Measurements from ENCODE around the gene PNPO.
A peak's percentile ranks its signal among the peaks of the same experiment; 100 is the strongest.
"Not testable (repeated sequence)": the region's sequence is repeated elsewhere in the genome, so short reads cannot be mapped to it uniquely, and the experiment has no call there.

The PNPO gene

GRCh38 chr17:47918006-47918405 is 23.4 kb upstream of the PNPO start:
- no peak for DNase-seq (ENCODE audit: low read depth in 3 of 3)

DNA sequence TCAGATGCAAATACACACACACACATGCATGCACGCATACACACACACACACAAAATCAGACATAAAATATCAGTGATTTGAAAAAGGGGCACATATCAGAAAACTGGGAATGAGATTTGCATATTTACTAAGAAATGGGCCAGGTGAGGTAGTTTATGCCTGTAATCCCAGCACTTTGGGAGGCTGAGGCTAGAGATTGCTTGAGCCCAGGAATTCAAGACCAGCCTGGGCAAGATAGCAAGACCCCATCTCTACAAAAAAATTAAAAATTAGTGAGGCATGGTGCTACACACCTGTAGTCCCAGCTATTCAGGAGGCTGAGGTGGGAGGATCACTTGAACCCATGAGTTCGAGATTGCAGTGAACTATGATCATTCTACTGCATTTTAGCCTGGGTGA is 22.4 kb upstream of the PNPO start:
- no peak for DNase-seq (ENCODE audit: low read depth in 3 of 3)

- DNase-seq (ENCODE audit: low read depth in 3 of 3), result not testable (repeated sequence)
These were observed 21.5 kb upstream of the PNPO start for GRCh38 chr17:47919889-47920288.

DNA sequence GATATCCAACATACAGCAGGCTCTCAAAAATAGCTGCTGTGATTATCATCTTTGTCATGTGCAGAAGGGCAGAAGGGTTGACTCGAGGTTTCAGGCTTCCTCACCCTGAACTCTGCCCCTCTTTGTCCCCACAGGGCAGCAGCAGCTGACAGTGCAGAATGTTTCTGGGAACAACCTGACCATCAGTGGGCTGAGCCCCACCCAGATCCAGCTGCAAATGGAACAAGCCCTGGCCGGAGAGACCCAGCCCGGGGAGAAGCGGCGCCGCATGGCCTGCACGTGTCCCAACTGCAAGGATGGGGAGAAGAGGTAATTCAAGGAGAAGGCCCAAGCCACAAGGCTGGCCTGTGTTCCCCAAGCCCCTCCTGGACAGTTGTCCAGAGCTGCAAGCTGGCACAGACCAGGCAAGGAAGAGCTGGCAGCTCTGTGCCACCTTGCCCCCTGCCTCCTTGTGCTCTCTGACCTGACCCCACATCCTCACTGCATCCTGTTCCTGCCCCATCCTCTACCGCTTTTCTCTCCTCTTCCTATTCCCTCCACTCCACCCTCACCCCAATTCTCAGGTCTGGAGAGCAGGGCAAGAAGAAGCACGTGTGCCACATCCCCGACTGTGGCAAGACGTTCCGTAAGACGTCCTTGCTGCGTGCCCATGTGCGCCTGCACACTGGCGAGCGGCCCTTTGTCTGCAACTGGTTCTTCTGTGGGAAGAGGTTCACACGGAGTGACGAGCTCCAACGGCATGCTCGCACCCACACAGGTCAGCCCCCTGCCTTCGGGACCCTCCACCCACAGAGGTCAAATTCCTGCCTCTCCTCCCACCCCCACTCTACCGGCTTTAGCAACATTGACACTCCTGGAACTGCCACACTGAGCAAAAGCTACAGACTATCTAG is 16.3 kb upstream of the PNPO start:
- DNase-seq (ENCODE audit: low read depth in 3 of 3), result no peak

- DNase-seq (ENCODE audit: low read depth in 3 of 3), result no peak
These were observed 15.7 kb upstream of the PNPO start for GRCh38 chr17:47925678-47925988.

DNA sequence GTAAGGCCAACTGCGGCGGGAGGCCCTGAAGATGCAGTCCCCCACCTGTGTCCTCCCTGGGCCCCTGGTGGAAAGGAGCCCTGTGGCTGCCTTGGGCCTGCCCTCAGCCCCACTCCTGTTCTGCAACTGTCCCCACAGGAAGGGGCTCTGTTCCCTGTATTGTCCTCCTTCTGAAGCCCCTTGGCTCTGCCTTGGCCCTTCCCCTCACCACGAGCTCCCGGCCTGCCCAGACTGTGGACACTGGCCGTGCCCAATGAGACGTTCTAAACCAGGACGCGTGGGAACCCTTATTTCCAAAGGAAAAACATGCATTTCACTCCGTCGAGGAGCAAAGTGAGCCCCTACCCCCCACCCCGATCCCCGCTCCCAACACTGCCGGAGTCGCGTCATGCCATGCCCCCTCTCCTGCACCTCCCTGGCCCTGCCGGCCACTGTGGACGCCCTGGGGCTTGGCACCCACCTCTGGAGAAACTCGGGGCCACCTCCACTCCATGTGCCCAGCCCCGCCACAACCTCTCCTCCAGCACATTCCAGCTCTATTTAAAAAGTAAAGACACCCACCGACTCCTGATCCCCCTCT is 13.5 kb upstream of the PNPO start:
- no peak for DNase-seq (ENCODE audit: low read depth in 3 of 3)

- DNase-seq (ENCODE audit: low read depth in 3 of 3), result no peak
These were observed 13.0 kb upstream of the PNPO start for GRCh38 chr17:47928415-47928814.

- no peak for DNase-seq (ENCODE audit: low read depth in 3 of 3)
These were observed 12.0 kb upstream of the PNPO start for GRCh38 chr17:47929218-47930000.

DNA sequence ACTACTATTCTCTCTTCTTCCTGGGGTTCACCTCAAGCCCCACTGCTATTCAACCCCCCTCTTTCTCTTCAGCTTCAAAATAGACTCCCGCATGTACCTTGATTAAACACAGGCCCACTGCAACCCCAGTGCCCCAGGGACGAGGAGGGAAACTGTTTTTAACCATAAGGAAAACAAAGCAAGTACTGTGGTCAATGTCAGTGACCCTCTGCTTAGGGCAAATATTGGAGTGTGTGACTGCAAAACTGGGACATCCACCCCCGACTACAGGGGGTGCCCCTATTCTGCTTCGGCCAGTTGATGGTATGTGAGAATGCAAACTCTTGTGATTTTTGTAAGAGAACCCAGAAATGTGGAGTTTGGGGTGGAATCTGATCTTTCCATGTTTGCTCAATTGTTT is 9.5 kb upstream of the PNPO start:
- DNase-seq (ENCODE audit: low read depth in 3 of 3), result no peak

DNA sequence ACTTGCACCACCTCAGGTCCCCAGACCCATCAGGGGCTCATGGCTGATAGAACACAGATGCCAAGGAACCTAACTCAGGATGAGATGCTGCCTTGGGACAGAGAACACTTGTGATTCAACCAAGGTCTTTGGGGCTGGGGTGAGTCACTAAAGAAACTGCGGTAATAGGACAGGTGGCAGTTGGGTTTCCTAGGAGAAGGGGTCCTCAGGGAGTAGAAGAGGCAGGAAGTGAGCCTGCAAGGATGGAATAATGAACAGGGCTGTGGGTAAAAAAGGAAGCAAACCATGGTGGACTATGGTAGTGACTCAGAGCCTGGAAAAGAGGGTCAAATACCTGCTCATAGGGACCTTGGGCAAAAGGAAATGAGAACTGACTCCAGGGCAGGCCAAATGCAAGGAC is 6.5 kb upstream of the PNPO start:
- DNase-seq (ENCODE audit: low read depth in 3 of 3), result no peak

- DNase-seq (ENCODE audit: low read depth in 3 of 3), result not testable (repeated sequence)
These were observed 5.9 kb upstream of the PNPO start for GRCh38 chr17:47935468-47935867.

GRCh38 chr17:47935961-47936360 is 5.4 kb upstream of the PNPO start:
- DNase-seq (ENCODE audit: low read depth in 3 of 3), result no peak

DNA sequence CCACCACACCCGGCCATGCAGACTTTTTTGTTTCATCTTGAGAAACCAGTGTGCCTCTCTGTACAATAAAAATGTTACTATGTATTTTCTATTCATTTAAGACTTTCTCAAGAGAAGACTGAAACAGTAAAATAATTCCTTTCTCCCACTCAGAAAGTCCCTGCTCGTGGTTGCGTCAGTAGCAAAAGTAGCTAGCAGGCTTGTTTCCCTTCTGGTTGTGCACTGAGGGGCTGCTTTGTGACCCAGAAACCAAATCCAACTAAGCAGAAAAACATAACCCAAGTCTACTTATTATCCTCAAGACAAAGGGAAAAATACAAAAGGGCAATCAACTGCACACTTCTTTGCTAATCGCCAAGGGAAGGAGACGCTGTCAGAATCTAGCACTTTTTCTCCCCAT is 3.4 kb upstream of the PNPO start:
- no peak for DNase-seq (ENCODE audit: low read depth in 3 of 3)

GRCh38 chr17:47942096-47942510 is 732 bp downstream of the PNPO start:
- no peak for DNase-seq (ENCODE audit: low read depth in 3 of 3)

DNA sequence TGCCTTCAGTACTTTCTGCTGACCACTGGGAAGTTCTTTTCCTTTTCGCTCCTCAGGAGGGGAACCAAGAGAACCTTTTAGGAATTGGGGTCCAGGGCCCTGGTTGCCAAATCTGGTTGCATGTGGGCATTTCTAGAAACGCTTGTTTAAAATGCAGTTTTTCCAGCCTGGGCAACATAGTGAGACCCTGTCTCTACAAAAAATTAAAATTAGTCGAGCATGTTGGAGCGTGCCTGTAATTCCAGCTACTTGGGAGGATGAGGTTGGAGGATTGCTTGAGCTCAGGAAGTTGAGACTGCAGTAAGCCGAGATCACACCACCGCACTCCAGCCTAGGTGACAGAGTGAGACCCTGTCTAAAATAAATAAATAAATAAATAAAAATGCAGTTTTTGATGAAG is 1.2 kb downstream of the PNPO start:
- DNase-seq (ENCODE audit: low read depth in 3 of 3), result no peak

GRCh38 chr17:47945080-47945479 is 3.7 kb downstream of the PNPO start:
- no peak for DNase-seq (ENCODE audit: low read depth in 3 of 3)

DNA sequence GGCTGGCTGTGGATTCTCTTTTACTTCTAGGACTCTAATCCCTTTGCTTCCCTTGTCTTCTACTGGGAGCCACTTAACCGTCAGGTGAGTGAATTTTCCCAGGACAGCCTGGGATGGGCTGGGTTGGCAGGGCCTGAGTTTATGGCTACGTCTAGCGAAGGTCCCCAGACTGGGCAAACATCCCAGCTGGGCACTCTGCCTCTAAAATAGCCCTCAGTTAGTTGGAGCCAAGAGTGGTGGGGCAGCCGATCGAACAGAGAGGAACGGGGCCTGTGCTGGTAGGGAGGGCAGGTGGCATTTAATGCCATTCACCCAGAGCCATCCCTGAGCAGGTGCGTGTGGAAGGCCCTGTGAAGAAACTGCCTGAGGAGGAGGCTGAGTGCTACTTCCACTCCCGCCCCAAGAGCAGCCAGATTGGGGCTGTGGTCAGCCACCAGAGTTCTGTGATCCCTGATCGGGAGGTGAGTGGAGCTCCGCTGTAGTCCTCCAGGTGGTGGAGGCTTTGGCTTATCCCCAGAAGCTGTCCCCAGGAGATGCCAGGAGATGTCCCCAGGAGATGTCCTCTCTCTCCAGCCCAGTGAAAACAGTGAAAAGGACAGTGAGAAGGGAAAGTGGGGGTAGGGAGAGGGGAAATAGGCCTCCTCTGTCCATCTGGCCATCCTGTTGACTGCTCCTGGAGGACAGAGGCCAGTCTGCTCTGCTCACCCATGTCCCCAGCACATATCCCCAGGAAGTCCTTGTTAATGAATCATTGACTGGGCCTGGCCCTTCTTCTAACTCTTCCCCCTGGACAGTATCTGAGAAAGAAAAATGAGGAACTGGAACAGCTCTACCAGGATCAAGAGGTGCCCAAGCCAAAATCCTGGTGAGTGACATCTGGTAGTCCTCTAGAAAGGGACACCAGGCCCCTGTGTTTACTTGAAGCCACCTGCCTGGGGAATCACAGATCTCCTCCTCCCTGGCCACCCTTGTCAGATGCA is 4.4 kb downstream of the PNPO start:
- no peak for DNase-seq (ENCODE audit: low read depth in 3 of 3)

DNA sequence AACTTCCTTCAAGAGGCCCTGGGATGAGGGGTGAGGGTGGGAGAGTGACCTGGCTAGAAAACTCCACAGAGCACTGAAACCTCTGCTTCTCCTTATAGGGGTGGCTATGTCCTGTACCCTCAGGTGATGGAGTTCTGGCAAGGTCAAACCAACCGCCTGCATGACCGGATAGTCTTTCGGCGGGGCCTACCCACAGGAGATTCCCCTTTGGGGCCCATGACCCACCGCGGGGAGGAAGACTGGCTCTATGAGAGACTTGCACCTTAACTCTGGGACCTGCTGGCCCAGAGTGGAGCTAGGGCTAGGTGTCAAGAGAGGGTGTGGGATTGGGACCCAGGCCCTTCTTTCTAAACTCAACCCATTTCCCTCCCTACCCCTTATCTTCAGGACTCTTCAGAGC is 5.1 kb downstream of the PNPO start:
- DNase-seq (ENCODE audit: low read depth in 3 of 3), result no peak

DNA sequence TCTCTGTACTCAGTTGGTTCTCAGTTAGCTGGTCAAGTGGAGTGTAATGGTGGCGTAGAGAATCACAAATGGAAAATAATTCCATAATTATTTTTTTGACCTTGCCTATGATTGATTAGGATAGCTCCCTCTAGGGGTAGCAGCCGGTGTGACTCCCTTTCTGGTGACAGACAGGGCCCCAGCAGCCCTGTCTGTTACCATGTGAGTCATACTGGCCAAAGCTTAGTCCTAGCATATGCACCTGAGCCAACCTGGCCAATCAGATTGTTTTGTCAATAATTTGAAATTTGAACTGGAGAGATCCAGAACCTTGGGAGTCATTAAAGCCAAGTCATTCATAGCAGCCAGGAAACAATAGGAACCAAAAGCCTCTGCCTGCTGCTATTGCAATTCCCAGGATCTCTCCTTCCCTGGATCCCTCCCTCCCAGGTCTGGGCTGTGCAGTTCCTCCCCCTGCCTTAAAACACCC is 5.6 kb downstream of the PNPO start:
- peak; percentile 48 to 80 (median 69) for DNase-seq (ENCODE audit: low read depth in 3 of 3)

DNA sequence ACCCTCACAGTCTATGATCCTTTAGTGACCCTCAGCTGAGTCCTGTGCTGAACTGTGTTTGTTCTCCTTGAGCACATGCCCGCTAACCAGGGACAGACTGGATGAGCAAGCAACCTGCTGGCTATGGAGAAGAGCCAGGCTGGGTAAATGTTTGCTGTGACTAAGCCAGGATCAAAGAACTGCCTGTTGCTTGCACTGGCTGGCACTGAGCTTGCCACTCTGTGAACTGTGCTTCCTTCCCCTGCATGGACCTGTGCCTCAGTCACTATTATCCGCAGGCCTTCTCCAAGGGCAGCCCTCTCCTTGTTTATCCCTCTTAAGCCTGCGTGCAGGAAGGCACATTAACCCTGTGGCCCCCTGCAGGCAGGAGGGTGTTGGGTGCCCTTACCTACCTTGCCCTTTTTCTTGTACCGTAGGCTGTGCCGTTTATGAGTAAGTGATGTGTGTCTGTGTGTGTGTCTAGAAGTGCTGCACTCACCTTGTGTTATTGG is 7.4 kb downstream of the PNPO start:
- no peak for DNase-seq (ENCODE audit: low read depth in 3 of 3)

DNA sequence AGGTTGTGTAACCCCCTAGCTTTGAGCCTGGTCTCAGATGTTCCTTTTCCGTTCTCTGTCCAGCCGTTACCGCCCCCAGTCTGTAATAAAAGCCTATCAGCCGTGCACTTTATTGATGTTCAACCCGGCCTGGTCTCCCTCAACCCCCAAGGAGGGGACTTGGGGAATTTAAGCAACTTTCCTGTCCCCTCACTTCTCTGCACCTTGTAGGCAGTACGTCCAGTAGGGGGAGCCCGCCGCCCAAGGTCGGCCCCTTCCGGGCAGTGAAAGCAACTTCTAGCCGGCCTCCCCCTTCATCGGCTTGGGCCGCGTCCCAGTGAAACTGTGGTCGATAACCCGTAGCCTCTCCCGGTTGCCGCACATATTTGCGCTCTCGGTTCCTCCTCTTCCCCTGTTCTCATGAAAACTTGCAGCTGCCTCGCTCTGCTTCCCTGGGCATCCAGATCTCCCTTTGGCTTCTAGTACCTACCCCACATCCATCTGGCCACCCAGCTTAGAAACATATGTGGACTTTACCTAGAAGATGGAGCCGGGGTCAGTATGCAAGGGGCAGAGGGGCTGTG is 7.9 kb downstream of the PNPO start:
- DNase-seq (ENCODE audit: low read depth in 3 of 3), result peak; percentile 55 to 83 (median 60)
